GM10248 (cell line): ENCODE measurements around the gene IL36B.

Source experiments
- CTCF ChIA-PET: fragments of 300-600 bp; sonication (Branson Sonifier 250); formaldehyde crosslinking; extraction: SDS; loops from one replicate; lab custom pipeline; 2021; ENCODE audit warnings: antibody characterized with exemption; lab: Yijun Ruan, JAX
- POLR2A ChIA-PET: fragments of 350-650 bp; sonication (Branson Sonifier 250); formaldehyde crosslinking; extraction: SDS; loops from one replicate; lab custom pipeline; 2020; ENCODE audit warnings: antibody characterized with exemption; lab: Yijun Ruan, JAX
- DNase-seq: peaks from one replicate; pipeline ENCODE4 v3.0.0; 2012; ENCODE audit errors: extremely low spot score
- TF ChIP-seq, protein P1 (sequence below): IDR thresholded peaks from 2 replicates; pipeline ENCODE4 v1.5.1; 2012; ENCODE audit warnings: mild to moderate bottlenecking, low read depth; ENCODE audit errors: extremely low read depth, missing control alignments, control extremely low read depth

The IL36B gene

DNA sequence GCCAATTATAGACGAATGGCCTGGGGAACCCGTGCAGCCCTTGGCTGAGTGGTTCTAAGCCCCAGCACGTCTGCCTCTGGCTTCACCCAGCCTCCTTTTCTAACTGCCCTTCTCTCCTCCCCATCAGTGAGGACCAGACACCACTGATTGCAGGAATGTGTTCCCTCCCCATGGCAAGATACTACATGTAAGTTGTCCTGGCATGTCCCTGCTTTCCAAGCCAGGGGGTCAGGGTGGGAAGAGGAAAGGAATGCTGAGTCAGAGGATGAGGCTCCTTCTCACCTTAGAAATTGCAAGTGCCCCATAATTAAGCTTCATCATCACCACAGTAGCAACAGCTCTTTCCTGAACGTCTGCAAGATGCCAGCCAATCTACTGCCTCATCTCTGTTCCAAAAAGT is 19.9 kb upstream of the IL36B start:
- CTCF ChIA-PET, result interaction anchor here (0.7 to 1.5 kb wide), 2 partner anchors 28 to 176 kb away, joined by 3 to 5 read pairs; no protein-coding TSS in a partner anchor
- DNase-seq, result no peak
- POLR2A ChIA-PET, result no interaction called here

DNA sequence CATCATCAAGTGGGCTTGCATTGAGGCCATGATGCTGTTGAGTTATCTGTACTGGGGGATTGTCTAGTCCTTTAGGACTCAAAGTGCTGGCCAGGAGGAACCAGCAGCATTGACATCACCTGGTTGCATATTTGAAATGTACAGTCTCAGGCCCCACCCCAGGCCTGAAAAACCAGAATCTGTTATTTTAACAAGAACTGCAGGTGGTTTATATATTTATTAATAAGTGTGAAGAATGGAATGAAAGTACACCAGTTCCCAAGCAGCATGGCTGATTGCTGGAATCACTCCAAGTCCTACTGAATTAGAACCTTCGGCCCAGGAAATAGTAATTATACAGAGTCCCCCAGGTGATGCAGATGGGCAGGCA is 17.9 kb upstream of the IL36B start:
- TF ChIP-seq, protein P1, sequence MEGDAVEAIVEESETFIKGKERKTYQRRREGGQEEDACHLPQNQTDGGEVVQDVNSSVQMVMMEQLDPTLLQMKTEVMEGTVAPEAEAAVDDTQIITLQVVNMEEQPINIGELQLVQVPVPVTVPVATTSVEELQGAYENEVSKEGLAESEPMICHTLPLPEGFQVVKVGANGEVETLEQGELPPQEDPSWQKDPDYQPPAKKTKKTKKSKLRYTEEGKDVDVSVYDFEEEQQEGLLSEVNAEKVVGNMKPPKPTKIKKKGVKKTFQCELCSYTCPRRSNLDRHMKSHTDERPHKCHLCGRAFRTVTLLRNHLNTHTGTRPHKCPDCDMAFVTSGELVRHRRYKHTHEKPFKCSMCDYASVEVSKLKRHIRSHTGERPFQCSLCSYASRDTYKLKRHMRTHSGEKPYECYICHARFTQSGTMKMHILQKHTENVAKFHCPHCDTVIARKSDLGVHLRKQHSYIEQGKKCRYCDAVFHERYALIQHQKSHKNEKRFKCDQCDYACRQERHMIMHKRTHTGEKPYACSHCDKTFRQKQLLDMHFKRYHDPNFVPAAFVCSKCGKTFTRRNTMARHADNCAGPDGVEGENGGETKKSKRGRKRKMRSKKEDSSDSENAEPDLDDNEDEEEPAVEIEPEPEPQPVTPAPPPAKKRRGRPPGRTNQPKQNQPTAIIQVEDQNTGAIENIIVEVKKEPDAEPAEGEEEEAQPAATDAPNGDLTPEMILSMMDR, result no peak
- ChIA-PET CTCF (interaction anchor here (1.1 to 1.6 kb wide), 2 partner anchors 10 to 66 kb away, joined by 3 to 5 read pairs; no protein-coding TSS in a partner anchor), POLR2A (no interaction called here)
- no peak for DNase-seq

More for the DNA sequence above, 19.9 kb upstream of the IL36B start:
- TF ChIP-seq, protein P1, result no peak

DNA sequence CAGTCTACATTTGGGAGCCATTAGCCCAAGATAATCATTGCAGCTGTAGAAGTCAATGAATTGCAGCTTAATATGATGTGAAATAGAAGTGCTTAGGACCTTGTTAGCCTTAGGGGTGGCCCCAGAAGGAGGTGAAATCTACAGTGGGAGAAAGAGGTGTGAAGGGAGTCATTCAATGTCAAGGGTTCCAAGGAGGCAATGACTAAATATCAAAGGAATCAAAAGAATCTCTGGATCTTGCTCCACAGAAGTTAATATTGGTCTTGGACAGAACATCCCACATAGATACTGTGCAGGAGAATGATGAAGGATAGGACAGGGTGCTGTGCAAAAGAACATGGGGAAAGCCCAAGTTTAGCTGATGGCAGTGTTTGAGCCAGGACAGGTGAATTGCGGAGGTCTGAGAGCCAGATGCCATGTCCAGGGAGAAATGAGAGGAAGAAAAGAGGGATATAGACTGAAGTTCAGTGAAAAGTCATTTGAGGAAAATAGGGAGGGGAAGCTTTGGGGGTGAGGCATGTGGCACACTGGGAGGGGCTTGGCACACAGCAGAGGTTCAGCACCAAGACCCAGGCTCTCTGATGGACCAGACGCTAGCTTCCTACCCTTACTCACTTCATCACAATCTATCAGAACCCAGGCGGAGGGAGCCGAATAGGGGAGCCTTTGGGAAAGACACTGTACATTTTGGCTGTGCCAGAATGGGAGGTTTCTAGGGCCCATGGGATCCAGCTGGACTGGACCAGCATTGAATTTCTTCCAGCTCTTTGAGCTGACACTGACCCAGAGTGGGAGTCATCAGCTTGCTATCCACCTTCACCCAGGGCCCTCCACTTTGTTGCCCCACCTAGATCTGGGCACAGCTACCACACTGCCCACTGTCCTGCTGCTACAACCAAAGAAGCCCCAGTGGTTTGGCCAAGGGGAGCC is 17.3 kb upstream of the IL36B start:
- CTCF ChIA-PET, result interaction anchor here (1.1 to 1.6 kb wide), 2 partner anchors 10 to 66 kb away, joined by 3 to 5 read pairs; no protein-coding TSS in a partner anchor
- no peak for DNase-seq
- POLR2A ChIA-PET, result no interaction called here
- TF ChIP-seq, protein P1, result no peak

DNA sequence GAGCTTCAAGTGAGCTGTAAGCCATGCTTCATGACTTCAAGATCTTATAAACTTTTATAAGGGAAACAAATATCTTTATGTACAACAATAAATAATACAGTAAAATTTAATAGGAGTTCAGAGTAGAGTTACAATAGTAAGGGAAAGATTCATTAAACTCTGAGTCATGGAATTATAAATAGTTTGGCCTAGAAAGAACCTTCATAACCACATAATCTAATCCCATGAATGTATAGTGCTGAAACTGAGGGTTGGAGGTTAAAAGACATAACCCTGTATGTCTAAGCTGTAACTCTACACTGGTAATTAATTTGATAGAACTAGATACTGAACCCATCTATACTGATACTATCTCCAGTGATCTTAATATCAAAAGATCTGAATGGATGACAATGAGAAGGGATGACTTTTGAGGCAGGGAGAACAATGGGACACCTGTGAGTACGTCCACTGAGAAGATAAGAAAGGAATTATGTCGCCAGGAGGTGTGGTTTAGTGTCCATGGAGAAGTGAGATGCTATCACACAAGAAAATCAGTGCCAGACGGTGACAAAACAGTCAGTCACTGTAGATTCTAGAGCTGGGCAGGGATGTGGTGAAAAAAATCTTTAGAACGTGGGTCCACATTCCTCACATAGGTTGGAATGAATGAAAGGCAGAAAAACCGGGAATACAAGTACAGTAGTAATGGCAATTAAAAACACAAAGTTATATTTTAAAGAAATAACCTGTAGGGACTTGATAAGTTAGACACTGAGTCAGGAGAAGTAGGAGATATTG is 16.2 kb upstream of the IL36B start:
- POLR2A ChIA-PET, result interaction anchor here (0.7 kb wide), 1 partner anchor 9 kb away, joined by 4 read pairs; no protein-coding TSS in a partner anchor
- TF ChIP-seq, protein P1, result no peak
- DNase-seq, result no peak
- CTCF ChIA-PET, result interaction anchor here (1.1 to 1.6 kb wide), 3 partner anchors 11 to 127 kb away, joined by 3 to 5 read pairs (median 5); no protein-coding TSS in a partner anchor

DNA sequence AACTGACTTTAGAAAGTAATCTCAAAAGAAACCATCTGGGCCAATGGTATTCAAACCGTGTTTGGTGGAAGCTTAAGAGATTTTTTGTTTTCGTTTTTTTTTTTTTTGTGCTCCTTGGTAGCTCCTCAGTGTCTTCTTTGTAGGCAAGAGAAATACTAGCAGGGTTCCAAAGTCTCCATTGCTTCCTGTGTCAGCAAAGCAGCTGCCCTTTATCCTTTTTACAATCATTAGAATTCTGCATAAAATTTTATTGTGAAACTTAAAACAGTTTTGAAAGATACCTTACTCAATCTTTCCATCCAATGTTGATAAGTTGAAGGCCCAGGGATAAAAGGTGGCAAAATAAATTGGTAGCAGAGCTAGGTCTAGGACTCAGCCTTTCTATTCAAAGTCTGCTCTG is 15.6 kb upstream of the IL36B start:
- POLR2A ChIA-PET, result interaction anchor here (0.7 kb wide), 1 partner anchor 8 kb away, joined by 4 read pairs; no protein-coding TSS in a partner anchor
- TF ChIP-seq, protein P1, result no peak
- CTCF ChIA-PET, result interaction anchor here (1.1 to 1.3 kb wide), 2 partner anchors 69 to 127 kb away, joined by 3 to 5 read pairs; no protein-coding TSS in a partner anchor
- no peak for DNase-seq

DNA sequence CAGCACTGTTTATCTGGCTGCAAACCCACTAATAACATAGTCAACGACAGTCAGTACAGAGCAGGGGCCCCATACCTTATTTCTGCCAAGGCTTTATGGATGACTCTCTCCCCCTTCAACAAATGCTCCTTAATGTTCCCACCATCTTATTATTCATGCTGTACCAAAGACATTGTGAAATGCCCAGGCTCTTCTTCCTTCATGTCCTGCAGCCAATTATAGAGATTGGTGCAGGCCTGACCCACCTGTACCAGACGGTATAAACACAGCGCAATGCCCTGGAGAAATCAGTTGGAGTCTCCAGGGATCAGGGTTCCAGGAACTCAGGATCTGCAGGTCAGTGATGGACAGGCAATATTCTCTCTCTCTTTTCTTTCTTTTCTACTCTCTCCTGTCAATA is 15.0 kb upstream of the IL36B start, which contains the start of gene IL1F10:
IL1F10 (plus strand) TSS at position 290 of the 400 bp plus-strand sequence. CDS start 4,769 bp downstream, outside the sequence.
- ChIA-PET CTCF (interaction anchor here (1.1 to 1.3 kb wide), 2 partner anchors 70 to 126 kb away, joined by 3 to 5 read pairs; no protein-coding TSS in a partner anchor), POLR2A (no interaction called here)
- TF ChIP-seq, protein P1, result no peak
- no peak for DNase-seq
